ENCODE data around the gene RNU1-1. TPM values are rescaled to one million over a fixed set of nuclear protein-coding genes. Genes with fewer than 3 reads are reported as not detected.
"Not testable (repeated sequence)": the region's sequence is repeated elsewhere in the genome, so short reads cannot be mapped to it uniquely, and the experiment has no call there.

The RNU1-1 gene
- polyA plus RNA-seq, 3 donors: not detected

DNA sequence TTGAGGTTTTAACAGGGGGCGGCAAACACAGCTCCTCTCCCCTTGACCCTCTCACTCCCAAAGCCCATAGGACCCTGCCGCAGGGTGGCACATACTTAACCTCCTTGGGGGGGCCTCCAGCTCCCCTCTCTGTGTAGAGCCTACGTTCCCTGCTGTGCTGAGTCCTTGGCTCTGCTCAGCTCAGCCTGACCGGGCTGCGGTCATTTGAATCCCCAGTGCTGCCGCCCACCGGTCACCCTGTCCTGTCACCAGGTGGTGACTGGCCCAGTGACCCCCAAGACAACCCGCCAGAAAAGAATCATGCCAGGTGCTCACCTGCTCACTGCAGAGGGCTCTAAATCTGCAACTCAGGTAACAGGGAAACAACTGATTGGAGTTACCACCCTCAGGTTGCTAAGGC, 12.6 kb downstream of the RNU1-1 start:
- WGBS, 3 donors: 76 to 83% (median 81%) methylated on average over 8 of the region's 8 CpGs
- not testable (repeated sequence) for H3K27ac ChIP-seq (ENCODE audit: low read depth, low read length)

DNA sequence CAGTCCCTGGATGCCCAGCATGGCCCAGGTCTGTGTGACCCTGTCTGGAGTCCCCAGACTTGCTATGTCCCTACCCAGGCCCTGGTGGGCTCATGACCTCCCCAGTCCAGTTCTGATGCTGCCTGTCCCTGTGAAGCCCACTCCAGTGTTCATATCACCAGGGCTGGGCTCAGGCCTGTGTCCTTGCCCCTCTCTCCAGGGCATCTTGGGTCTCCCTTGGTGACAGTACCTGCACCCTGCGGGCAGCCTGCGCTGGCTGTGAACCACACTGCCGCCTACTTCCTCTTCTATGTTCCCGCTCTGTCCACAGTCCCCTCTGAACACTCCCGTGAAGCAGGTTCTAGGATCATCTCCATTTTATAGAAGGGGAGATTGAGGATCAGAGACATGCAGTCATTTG, 13.1 kb downstream of the RNU1-1 start:
- 61 to 92% (median 81%) methylated on average over 5 of the region's 5 CpGs for WGBS, 3 donors
- H3K27ac ChIP-seq (ENCODE audit: low read depth, low read length): not testable (repeated sequence)

DNA sequence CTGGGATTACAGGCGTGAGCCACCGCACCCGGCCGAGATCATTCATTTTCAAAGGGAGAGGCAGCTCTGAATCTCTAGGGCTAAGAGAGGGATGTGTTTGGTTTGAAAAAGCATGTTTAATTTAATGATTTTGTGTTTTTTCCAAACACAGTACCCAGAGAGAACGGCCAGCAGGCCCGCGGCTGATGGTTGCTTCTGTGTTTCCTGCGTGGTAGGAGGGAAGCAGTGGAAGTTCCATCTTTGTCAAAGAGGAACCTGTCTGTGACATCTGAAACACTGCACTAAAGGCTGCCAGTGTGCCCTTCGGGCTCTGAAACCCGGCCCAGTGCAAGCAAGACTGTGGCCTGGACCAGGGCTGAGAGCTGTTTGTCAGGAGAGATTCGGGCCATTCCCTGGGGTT, 13.6 kb downstream of the RNU1-1 start:
- not testable (repeated sequence) for H3K27ac ChIP-seq (ENCODE audit: low read depth, low read length)
- 69 to 94% (median 73%) methylated on average over 11 of the region's 11 CpGs for WGBS, 3 donors

DNA sequence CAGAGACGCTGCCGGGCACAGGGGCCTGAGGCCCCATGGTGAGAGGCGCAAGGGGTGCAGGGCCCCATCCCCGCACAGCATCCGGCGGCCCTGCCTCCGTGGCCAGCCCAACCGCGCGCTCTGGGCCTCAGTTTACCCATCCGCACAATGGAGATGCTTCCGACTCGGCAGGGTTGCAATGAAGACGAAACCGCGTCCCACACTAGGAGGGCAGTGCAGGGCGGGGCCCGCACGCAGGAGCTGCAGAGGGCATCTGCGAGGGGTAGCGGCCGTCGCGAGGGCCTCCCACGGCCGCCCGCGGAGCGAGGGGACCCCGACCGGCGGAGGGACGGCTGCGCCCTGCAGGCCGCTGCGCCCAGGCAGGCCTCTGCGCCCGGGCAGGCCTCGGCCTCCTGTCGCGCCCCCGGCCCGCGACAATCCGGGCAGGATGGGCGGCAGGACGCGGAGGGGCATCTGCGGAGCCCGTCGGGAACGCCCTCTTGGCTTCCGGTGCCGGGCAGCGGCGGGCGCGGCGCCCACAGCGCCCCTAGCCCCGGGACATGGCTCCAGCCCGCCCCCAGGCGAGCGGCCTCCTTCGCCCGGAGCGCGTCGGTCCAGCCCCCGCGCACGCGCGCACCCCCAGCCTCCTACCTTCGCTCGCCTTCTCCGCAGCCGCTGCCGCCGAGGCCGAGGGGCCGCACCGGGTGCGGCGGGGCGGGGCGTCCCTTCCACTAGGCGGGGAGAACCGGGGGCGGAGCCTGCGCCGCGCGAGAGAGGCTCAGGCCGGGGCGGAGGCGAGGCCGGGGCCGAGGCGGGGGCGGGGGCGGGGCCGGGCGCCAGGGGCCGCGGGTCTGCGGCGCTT, 15.3 kb downstream of the RNU1-1 start:
- H3K27ac ChIP-seq (ENCODE audit: low read depth, low read length): no peak overlapping the region
- WGBS, 3 donors: 1% methylated on average over 80 to 108 of the region's 108 CpGs

DNA sequence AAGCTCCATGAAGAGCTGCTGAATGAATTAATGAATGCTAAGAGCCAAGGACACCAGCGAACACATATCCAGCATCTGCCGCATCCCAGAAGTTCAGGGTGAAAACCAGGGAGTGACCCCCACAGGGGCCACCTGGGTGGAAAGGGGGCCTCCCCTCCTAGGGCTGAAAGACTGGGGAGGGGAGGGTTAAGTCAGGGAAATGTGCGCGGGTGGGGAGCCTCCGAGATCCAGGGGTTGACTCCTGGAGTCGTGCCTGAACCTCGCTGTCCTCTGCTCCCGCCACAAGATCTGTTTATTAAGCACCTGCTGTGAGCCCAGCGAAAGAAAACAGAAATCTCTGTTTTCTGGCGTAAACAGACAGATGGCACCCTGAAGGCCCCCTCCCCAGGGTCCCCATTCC, 16.0 kb downstream of the RNU1-1 start:
- 27 to 47% (median 46%) methylated on average over 10 of the region's 10 CpGs for WGBS, 3 donors
- H3K27ac ChIP-seq (ENCODE audit: low read depth, low read length): not testable (repeated sequence)

DNA sequence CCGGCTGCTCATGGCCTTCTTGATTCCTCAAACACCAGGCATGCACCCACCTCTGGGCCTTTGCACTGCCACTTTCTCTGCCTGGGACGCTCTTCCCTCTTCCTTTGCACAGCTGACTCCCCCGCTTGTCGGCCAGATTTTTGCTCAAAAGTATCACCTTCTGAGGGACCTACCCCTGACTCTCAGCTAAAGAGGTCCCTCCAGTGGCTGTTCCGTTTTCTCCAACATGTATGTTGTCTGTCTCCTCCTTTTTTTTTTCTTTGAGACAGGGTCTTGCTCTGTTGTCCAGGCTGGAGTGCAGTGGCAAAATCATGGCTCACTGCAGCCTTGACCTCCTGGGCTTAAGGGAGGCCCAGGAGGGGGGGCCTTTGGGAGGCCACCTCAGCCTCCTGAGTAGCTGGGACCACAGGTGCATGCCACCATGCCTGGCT, 16.6 kb downstream of the RNU1-1 start:
- WGBS, 3 donors: 85 to 93% (median 87%) methylated on average over 5 of the region's 5 CpGs
- not testable (repeated sequence) for H3K27ac ChIP-seq (ENCODE audit: low read depth, low read length)

DNA sequence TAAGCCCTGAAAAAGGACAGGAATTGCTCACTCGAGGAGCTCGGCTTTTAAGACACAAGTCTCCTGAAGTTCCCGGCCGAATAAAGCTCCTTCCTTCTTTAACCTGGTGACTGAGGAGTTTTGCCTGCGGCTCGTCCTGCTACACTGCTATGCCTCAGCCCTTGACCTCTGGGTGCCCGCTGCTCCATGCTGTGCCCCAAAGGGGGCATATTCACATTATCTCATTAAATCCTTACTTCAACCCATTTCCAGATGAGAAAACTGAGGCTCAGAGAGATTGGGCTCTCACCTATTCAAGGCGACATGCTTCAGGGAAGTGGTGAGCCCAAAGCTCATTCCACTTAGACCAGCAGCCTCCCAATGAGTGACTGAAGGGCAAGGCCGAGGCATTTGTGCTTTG, 20.4 kb downstream of the RNU1-1 start:
- 83 to 93% (median 92%) methylated on average over 9 of the region's 9 CpGs for WGBS, 3 donors
- not testable (repeated sequence) for H3K27ac ChIP-seq (ENCODE audit: low read depth, low read length)

DNA sequence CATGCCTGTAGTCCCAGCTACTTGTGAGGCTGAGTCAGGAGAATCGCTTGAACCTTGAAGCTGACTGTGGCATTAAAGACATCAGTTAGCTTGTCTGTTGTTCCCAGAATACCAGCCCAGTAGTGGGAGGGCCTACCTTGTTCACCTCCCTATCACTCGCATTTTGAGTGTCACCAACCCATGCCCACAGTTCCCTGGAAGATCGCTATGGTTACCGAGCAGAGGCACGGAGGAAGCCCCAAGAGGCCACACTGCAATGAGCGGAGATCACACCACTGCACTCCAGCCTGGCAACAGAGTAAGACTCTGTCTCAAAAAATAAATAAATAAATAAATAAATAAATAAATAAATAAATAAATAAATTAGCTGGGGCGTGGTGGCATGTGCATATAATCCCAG, 21.1 kb downstream of the RNU1-1 start:
- 87 to 89% (median 89%) methylated on average over 7 of the region's 7 CpGs for WGBS, 3 donors
- not testable (repeated sequence) for H3K27ac ChIP-seq (ENCODE audit: low read depth, low read length)

DNA sequence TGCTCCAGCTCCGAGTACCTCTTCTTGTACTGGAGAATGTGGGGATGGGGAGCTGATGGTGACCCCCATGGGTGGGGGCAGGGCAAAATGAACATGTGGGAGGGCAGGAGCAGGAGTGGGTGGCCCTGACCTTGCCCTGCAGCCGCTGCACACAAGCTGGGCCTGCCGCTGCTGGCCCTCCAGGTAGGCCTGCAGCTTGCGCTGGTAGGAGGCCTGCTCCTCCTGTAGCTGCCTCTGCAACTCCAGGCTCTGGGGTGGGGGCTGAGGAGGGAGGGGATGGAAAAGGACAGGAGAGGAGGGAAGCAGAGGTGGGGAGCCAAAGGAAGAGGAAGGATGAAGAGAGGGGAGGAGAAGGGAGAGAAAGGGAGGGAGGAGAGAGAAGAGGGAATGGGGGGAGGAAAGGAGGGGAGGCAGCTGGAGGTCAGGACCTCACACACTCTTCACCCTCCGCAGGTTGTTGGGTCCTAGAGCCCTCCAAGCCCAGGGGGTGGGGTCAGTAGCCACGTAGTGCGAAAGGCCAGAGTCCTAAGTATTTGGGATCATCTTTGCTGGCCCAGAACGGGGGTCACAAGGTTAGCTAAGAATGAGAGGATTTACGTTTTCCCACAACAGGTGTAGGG, 22.9 kb downstream of the RNU1-1 start:
- H3K27ac ChIP-seq (ENCODE audit: low read depth, low read length): no peak overlapping the region
- 83 to 88% (median 84%) methylated on average over 9 of the region's 9 CpGs for WGBS, 3 donors

DNA sequence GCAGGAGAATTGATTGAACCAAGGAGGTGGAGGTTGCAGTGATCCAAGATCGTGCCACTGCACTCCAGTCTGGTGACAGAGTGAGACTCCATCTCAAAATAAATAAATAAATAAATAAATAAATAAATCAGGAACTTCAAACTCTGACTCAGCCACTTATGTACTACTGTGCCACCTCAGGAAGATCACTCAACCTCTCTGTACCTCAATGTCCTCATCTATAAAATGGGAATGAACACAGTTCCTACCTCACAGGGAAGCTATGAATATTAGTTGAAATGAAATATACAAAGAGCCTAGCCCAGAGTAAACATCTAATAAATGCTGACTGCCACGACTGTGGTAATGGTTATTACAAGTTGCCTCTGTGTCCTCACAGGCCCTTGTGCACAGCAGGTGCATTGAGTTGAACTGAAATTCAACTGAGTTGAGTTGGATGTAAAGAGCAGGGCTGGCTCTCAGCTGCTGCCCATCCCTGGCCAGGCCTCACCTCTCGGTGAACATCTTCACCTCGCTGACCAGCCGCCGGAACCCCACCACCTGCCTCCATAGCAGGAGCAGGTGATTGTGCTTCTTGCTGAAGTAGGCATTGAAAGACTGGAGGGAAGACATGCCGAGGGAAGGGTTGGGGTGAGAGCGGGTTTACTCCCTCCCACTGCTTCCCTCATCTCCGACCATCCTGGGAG, 24.7 kb downstream of the RNU1-1 start:
- WGBS, 3 donors: 89 to 92% (median 90%) methylated on average over 9 of the region's 9 CpGs

DNA sequence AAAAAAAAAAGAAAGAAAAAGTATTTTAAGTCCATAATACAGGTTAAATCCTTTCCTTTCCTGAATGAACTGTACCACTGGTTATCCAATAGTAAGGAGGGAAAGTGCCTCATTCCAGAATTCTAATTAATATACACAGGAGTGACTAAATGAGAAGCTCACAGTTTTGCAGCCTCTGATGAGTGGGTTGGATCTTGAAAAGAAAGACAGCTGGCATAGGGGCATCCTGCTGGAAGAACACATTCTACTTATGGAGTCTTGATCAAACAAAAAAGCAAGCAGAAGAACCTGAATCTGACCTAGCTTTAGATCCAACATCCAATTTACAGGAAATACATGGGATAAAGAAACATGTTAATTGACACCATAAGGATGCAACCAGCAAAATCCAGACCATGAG, 27.1 kb downstream of the RNU1-1 start:
- not testable (repeated sequence) for H3K27ac ChIP-seq (ENCODE audit: low read depth, low read length)

More for the DNA sequence above, 24.7 kb downstream of the RNU1-1 start:
- H3K27ac ChIP-seq (ENCODE audit: low read depth, low read length): not testable (repeated sequence)

DNA sequence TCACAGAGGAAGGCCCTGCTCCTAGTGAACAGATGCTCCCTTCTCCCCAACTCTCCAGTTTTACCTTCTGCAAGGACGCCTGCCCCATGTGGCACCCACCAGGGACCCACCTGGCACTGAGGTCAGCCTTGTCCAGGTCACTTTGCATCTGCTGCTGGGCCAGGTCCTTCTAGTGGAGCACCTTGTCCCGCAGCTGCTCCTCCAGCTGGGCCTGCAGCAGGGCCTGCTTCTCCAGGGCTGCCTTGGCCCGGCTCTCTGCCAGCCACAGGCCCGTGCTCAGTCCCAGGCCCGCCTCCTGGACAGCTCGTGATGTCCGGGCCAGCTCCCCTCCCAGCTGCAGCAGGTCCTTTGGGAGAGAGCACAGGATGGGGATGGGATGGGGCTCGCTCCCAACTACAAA, 27.8 kb downstream of the RNU1-1 start:
- WGBS, 3 donors: 86 to 87% (median 86%) methylated on average over 8 of the region's 8 CpGs
- not testable (repeated sequence) for H3K27ac ChIP-seq (ENCODE audit: low read depth, low read length)

DNA sequence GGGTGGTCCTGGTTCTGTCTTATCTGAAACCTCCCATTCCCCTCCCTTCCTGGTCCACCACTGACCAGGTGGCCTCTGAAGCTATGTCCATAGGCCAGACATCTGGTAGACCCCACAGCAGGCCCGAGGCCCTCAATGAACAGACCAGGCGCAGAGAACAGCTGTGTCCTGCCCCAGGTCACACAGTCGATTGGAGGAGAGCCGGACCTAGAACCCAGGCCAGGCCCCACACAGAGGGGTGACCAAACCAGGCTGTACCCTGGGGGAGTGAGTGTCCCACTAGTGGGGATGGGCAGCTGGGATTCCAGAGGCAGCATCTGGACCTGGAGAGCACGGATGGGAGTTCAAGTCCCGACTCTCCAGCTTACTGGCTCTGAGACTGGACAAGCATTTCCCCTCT, 29.2 kb downstream of the RNU1-1 start:
- WGBS, 3 donors: 90 to 94% (median 92%) methylated on average over 6 of the region's 6 CpGs
- H3K27ac ChIP-seq (ENCODE audit: low read depth, low read length): no peak overlapping the region

DNA sequence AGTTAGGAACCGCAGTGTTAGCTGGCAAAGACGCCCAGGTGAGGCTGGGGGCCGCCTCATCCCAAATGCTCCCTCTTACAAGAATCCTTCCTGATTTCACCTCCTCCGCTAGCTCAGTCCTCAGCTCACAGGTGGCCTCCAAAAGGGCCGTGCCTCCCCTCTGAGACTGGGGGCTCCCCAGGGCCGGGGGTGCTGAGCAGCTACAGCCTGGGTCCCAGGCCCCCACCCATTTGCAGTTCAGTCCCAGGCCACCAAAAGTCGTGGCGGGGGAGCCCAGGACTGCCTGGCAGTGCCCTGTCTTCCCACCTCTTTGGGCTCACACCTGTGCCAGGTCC, 29.6 kb downstream of the RNU1-1 start:
- H3K27ac ChIP-seq (ENCODE audit: low read depth, low read length): no peak overlapping the region
- 97% methylated on average over 8 of the region's 8 CpGs; no CpG with 5 or more reads in 1 of the 3 donors for WGBS, 3 donors

DNA sequence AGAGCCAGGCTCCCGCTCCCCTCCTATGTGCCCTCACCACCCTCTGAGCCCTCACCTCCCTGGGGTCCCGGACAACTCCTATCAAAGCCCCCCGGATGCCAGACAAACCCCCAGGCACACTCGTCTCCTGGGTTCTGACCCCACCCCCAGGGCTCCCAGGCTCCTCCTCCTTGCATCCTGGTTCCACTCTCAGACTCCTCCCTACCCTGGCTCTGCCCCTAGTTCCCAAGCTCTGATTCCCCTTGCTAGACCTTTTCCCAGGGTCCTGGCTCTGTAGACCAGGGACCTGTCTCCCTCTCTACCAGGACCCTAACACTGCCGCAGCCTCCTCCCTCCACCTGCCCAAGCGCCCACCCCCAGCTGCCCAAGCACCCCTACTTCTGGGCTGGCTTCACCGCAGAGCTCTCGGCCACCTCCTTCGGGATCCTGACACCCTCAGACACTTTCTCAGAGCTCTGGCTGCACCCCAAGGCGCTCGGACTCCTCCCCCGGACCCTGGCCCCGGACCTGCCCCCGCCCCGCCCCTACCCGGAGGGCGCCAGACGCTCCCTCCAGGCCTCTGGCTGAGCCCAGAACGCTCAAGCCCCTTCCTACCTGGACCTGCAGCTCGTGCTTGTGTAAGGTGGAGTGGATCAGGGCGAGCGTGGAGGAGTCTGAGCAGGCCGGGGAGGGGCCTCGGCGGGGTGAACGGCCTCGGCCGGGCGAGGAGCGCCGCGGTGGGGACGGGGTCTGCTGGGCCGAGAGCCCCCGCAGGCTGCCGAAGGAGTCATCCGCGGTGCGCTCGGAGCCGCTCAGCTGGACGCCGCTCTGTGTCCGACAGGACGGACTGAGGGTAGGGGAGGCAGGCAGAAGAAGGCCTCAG, 30.2 kb downstream of the RNU1-1 start:
- not testable (repeated sequence) for H3K27ac ChIP-seq (ENCODE audit: low read depth, low read length)
- 86 to 95% (median 88%) methylated on average over 21 to 45 of the region's 45 CpGs for WGBS, 3 donors

DNA sequence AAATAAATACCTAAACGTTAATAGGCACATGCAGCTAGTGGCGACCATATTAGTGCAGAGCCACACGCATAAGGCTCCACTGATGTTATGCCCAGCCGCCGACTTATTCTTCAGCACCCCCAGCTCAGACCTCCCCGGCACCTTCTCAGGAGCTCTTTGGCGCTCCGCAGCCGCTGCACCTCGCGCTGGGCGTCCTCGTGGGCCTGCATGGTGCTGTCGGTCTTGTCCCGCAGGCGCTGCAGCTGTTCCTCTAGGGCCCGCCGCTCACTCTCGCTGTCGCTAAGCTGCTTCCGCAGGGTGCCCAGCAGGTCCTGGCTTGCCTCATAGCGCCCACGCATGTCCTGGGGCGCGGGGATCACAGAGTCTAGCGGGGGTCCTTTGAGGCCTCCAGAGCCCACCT, 30.9 kb downstream of the RNU1-1 start:
- H3K27ac ChIP-seq (ENCODE audit: low read depth, low read length): not testable (repeated sequence)
- WGBS, 3 donors: 97 to 98% (median 98%) methylated on average over 25 to 26 of the region's 26 CpGs

DNA sequence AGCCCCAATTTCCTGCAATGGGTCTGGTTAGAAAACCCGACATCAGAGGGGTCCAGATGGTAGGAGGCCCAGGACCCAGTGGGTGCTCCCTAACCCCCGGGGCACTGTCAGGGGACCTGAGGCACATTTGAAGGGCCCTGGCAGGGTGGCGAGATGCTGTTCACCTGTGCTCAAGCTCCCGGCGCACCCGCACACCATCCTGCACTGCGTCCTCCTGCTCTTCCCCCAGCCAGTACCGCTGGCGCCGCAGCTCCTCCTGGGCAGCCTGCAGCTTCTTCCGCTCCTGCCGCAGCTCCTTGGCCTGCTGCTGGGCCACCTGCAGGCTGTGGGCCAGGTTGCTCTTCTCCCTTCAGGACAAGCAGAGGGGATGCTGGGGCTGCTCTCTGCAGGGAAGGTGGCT, 36.0 kb downstream of the RNU1-1 start:
- H3K27ac ChIP-seq (ENCODE audit: low read depth, low read length): no peak overlapping the region
- WGBS, 3 donors: 92 to 96% (median 95%) methylated on average over 11 to 12 of the region's 12 CpGs
